ENCODE data around the gene FAM3B.
"Not testable (repeated sequence)": the region's sequence is repeated elsewhere in the genome, so short reads cannot be mapped to it uniquely, and the experiment has no call there.

Gene FAM3B

DNA sequence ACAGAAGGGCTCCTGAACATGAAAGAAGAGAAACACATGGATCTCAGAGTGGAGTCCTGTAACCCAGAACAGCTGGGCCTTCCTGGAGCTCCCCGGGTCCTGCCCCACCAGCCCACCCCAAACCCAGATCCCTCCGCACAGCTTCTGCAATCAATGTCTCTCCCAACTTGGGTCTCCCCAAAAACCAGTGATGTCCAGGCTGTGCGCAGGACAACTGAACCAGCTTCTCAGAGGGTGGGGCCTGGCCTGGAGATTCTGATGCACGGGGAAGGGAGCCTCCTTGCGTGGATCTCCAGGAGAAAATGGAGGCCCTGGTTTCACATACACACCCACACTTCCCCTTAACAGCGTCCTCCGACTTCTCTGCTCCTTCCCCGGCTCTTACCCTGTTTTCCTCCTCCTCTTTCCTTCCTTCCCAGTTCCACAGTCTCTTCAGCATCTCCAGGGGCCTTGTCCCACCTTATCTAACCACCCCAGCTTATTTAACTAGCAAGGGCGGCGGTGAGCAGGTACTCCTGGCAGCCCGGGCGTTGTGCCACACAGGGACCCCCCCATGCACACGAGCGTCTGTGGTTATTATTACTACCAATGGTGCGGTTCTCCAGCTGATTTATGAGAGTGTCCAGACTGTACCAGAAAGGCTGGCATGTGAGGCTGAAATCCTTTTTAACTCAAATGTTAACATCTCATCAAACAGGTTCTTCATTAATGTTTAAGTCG lies 34.0 kb downstream of the FAM3B start:
- no peak for DNase-seq (ENCODE audit: low spot score)

DNA sequence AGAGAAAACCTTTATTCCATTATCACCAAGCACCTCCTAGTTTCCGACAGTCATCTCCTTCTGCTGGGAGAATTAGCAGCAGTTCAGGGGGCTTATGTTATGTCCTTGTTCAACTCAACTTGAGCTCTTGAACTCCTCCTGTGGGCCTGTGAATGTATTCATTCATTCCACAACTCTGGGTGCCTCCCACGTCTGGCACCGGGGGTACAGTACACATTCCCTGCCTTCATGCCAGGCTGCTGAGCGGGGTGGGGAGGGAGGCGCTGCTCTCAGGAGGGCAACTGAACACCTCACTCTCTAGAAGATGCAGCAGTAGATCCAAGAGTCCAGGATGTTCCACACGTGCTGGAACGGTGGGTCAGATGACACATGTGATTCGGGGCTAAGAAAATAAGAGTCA lies 40.9 kb downstream of the FAM3B start:
- DNase-seq (ENCODE audit: low spot score), result no peak

DNA sequence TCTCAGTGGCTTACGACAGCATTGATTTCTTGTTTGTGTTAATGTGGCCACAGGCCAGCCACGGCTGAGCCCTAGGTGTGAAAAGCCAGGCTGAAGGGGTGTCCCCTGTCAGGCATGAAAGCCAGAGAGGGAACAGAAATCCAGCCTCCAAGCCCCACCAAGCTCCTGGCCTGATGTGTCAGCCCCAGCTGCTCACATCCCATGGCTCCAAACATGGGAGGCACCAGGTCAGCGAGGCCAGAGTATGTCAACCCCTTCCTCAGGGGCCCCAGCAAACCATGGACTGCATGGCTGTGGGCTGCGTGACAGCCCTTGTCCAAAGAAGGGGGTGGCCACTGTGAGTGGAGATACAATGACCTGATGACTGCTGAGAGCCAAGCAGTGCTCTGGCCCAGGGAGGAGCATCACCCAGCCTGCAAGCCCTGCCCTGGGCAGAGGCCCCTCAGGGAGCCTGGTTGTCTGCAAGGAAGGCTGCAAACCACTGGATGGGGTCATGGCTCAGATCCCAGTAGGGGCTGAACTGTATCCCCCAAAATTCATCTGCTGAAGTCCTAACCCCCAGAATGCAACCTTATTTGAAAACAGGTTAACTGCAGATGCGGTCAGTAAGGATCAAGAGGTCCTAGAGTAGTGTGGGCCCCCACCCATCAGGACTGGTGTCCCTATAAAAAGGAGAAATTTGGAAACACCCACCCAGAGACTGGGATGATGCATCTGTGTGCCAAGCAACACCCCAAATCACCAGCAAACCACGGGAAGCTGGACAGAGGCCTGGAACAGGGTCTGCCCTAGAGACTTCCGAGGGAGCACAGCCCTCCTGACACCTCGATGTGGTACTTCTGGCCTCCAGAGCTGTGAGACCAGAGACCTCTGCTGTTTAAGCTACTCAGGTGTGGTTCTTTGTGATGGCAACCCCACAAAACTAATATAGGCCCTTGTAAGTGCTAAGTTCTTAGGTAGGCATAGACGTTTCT lies 41.9 kb downstream of the FAM3B start:
- no peak for DNase-seq (ENCODE audit: low spot score)

DNA sequence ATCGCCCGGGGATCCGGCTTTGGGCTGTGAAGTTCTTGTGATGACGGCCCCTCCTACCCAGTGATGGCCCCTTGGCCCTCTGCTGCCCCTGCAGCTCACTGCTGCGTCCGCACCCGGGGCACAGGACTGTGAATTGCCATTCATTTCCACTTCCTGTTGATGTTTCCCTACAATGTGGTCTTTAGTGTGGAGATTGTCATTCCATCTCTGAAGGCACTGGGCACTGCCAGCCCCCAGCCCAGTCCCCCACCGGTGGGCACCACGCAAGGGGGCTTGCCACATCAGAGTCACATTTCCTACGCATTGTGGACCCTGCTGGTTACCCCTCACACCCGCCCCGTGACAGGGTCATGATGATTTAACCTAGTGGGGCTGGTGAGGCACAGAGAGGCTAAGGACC lies 42.7 kb downstream of the FAM3B start:
- no peak for DNase-seq (ENCODE audit: low spot score)

DNA sequence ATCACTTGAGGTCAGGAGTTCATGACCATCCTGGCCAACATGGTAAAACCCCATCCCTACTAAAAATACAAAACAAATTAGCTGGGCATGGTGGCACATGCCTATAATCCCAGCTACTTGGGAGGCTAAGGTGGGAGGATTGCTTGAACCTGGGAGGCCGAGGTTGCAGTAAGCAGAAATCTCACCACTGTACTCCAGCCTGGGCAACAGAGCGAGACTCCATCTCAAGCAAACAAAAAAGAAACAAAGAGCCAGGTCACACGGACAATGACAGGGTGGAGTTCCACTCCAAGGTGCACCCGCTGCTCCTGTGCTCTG lies 43.1 kb downstream of the FAM3B start:
- not testable (repeated sequence) for DNase-seq (ENCODE audit: low spot score)

DNA sequence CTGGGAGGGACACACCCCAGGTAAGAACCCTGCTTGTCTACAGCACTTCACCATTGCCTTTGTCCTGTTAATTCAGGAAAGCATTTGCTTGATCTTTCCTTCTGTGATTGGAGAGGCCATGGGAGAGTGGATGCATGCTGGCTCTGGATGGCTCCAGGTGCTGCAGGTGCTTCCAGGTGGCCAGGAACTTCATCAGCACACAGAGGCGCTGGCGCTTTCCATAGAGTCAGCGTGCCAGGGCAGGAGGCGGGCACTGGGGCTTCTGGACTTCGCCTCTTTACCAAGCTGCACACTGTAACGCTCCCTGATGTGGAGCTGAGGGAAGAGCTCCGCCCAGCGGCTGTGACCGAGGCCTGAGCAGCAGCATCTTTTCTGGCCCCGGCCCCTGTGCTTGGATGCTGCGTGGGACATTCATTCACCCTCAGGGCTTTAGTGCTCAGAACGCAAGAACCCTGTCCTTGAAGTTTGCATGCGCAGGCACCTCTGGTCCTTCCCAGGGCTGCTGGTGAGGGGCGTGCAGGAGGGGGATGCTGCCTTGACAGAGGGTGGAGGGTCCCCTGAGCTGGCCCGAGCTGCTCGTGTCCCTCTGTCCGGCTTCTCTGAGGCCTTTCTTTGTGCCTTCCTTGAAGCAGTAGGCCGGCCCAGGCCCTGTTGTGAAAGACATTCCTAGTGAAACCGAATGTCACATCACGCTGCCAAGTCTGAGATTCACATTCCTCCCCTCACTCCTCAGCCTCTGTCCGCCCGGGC lies 43.6 kb downstream of the FAM3B start:
- no peak for DNase-seq (ENCODE audit: low spot score)

DNA sequence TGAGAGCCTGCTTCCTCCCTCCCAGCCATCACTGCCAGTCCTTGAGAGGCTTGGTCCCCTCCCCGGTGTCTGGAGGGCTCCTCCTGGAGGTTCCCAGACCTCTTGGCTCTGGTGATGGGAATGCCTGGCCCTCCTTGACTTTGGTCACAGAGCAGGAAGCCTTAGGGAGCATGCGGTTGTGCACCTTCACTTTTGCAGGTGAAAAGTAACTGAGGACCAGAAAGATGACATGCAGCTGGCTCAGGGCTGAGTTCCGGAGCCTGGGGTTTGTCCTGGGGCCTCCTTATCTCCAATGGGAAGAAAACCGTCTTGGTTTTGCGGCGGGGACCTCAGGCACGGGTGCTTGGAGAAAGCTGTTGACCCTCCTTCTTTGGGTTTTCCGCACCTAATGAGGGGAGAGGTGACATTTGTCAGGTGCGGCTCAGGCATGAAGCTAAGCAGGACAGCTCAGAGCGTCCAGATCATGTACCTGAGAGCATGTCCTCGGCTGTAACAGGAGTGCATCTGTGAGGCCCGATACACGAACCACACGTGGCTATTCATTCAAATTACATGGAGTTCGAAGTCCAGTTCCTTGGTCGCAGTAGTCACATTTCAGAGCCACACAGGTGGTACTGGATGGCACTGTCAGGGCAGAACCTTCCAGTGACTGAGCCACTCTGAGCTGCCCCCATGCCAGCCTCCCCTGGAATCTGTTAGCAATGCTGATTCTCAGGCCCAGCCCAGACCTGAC lies 44.6 kb downstream of the FAM3B start:
- DNase-seq (ENCODE audit: low spot score), result no peak

DNA sequence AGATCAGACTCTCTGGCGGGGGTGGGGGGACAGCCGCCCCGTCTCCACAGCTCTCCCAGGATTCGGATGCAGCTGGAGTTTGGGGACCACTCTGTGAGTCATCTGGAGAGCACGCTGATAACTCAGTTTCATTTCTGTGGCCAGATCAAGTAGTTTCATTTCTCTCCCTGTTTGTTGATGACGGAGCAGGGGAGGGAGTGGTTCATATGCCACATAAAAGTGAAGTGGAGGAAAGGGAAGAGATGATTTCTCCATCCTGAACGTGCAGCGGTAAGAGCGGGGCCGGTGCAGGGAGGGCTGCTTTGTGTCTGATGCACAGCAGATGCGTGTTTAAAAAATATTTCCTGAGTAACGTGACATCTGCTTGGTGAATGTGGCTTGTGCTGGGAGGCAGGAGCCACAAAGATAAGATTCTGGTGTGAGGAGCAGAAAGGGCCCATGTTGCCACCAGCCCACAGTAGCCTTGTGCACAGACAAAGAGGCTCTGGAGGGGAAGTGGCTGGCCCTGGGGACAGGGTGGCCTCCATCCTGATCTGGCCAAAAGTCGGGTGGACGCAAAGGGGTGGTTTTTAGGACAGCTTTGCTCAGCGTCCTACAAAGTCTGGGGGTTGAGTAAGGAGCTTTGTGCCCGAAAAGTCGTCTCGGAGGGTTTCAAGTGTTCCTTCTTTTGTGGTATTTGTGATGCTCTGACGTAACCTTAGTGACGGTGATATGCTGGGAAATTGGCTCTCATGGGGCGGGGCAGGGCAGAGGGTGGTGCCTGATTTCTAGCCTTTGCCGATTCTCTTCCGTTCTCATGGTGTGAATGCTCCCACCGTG lies 45.4 kb downstream of the FAM3B start, which contains the start of gene MX2:
TSS of gene MX2 (plus strand) at position 242 of the 819 bp plus-strand sequence. CDS start 14,880 bp downstream, outside the sequence.
- DNase-seq (ENCODE audit: low spot score), result no peak

DNA sequence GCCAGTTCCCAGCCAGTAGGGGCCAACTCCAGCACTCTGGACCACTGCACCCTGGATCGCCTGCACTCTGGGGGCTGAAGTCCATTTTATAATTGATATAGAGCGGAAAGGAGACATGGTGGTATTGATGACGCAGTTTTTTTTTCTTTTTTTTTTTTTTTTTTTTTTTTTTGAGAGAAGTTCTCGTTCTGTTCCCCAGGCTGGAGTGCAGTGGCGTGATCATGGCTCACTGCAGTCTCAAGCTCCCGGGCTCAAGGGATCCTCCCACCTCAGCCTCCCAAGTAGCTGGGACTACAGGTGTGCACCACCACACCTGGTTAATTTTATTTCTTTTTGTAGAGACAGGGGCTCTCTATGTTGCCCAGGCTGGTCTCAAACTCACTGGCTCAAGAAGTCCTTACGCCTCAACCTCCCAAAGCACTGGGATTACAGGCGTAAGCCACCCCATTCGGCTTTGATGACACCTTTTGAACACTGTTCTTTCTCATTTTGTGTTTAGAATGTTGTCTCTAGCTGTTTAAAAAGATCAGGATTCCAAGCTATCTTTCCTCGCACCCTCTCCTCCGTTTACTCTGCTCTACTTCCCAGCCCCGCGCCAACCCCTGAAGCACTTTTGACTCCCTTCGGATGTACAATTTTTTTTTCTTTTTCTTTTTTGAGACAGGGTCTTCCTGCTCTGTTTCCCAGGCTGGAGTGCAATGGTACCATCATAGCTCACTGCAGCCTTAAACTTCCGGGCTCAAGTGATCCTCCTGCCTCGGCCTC lies 46.2 kb downstream of the FAM3B start:
- DNase-seq (ENCODE audit: low spot score), result no peak

DNA sequence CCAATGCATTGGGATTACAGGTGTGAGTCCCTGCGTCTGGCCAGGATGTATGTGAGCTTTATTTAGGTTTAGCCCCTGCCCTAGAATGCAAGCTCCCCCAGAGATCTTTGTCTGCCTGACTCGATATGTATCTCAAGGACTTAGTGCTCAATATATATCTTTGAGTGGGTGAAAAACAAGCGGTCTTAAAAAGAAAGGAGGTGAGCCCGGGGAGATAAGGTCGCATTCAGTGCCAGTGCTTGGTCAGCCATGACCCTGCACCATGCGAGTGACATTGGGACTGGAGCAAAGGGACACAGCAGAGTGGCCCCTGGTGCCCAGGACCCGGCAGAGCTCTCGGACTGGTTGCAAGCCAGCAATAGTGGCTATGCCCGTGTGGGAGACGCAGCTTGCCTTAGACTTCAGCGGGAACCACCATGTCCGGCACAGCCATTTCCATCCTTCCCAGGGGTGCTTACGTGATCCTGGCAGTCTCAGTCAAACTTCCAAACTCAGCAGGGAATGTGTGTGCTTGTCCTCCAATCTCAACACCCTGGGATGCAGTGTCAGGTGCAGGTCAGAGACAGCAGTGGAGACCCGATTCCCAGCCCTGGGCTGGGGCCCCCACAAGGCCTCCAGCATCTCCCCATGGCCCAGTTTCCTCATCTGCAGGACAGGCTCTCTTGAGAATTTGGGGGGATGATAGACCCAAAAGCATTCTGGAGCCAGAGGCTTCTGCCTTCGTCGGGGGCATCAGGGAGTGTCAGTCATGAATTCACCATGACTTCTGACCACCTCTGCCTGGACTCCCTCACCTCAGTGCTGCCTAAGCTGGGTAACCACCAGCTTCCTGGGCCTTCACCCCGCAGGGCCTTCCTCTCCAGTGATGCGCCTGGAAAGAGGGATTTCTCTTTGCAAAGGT lies 47.0 kb downstream of the FAM3B start:
- no peak for DNase-seq (ENCODE audit: low spot score)

DNA sequence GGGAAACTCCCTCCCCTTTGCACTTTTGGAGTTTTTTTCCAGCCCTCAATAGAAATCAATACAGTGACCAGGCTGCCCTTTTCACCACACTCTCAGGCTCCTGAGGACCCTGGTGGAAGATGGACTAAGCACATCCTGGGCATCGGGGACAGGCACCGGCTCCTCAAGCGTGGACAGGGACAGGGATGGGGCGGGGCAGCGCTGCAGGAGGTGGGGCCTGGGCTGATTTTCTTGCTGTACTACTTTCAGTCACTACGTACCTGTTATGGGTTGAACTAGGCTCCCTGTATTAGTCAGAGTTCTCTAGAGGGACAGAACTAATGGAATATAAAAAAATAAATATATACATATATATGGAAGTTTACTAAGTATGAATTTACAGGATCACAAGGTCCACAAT lies 47.7 kb downstream of the FAM3B start:
- no peak for DNase-seq (ENCODE audit: low spot score)

DNA sequence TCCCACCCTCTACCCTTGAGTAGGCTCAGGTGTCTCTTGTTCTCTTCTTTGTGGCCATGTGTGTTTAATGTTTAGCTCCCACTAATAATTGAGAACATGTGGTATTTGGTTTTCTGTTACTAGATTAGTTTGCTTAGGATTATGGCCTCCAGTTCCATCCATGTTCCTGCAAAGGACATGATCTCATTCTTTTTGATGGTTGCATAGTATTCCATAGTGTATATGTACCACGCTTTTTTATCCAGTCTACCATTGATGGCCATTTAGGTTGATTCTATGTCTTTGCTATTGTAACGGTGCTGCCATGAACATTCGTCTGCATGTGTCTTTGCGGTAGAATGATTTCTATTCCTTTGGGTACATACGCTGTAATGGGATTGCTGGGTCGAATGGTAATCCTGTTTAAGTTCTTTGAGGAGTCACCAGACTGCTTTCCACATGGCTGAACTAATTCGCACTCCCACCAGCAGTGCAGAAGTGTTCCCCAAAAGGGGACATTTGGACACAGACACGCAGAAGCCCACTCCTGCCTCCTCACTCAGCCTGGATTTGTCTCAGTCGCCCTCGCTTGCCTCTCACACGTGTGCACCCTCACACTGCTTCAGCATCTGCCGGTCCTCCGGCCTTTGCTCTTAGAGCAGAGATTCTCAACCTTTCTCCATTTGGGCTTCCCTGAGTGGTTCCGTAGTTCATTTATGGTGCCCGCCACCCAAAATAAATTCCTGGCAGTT lies 48.9 kb downstream of the FAM3B start:
- DNase-seq (ENCODE audit: low spot score), result no peak

DNA sequence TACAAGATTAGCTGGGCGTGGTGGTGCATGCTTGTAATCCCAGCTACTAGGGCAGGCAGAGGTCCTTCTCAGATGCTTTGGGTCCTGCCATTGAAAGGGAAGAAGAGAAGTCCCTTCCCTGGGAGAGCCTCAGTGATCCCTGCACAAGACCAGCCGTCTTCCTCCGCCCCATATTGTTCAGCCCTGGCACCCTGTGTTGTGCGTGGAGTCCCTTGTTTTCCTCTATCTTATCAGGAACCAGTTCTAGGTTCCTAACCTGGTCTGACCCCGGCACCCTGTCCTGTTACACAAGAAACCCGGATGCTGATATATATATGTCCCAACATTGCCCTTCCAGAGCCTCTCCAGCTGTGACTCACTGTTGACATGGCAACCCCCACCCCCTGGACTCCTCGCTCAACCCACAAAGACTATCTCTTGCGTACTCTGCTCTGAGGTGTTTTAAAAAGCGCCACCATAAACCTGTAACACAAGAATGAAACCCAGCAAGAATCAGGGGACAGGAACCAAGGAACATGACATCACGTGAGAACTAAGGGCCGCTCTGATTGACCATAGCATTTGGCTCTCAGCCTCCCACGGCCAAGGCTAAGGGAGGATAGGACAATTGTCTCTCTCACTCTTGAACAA lies 50.0 kb downstream of the FAM3B start:
- DNase-seq (ENCODE audit: low spot score), result no peak

DNA sequence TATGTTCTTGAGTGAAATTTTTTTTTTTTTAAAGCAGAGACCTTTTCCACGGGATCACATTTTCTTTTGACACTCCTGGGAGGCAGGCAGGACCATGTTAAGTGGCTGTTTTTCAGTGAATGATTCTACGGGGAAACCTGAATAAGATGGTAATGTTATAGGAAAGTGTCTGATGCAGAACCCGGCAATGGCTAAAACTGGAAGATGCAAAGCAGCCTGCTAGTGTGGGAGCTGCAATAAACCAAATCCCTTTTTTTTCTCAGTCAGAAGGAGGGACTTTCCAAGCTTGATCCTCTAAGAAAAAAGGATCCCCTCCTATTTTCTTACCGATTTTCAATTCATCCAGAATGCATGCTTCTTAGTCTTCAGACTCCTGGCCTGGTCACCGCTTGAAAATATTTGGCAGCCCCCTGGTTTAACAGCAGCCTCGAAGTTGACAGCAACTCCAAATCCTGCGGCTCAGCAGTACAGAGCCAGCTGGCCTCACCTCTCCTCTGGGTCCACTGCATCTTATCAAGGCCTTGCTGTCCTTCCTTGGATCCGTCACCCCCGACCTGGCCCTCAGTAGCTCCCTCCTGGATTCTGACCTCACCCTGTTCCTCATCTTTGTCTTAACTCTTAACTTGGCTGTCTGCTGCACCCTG lies 50.8 kb downstream of the FAM3B start:
- DNase-seq (ENCODE audit: low spot score), result no peak

DNA sequence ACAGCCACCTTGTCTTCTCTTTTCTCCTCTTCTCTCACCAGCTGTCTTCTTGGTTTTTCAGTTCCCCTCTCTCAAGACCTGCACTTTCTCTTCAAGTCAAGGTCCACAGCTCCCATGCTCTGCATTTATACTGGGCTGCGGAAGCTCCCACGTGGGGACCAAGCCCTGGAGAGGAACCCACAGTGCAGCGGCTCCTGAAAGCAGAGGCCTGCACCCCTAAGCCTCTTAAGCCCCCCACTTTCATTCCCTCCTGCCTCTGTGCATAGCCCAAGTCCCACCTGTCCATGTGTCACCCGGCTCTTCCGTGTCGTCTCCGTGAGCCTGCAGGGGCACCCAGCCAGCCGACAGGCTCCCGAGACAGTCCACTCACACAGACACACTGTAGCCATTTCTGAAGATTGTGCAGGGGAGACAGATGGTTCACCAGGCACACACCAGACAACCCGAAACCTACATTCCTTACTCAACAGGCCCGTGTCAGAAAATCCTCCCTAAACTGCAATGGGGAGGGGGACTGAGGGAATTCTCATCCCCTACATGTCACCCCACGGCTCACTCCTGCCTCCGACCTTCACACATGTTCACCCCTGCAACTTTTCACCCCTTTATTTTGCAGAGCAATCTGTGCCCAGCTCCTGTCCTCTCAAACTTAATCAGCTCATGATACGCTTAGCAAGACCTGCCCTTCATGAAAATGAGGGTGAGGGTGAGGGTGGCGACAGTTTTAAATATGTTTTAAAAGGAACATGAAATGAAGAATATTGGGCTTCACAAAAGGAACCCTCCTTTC lies 51.5 kb downstream of the FAM3B start:
- DNase-seq (ENCODE audit: low spot score), result no peak

DNA sequence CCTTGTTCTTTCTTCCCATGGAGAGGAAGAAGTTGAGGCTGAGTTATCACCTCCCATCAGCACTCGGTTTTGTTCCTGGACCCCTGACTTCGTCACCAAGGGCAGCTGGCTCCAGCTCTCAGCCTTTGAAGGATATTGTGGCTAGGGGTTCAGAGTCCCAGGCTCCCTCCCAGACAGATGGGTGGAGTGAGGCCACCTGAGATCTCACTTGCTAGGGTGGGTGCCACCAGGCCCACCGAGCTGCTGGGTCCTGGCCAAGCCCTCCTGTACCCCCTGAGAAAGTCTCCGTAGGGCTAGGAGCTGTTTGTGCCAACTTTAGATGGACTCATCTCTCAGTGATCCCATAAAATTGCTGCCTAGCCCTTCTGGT lies 52.1 kb downstream of the FAM3B start:
- DNase-seq (ENCODE audit: low spot score), result no peak

All from D341Med (cell line).